ENCODE results near the gene ETF1.

GRCh38 chr5:138504799-138505198, 38.2 kb downstream of the ETF1 start:
- TF ChIP-seq POLR2A (IDR thresholded peaks at IDR 0.05) (no peak), CTCF (IDR thresholded peaks at IDR 0.05) (no peak)
